AG04450 (cell line): ENCODE data around the gene PTPRE. TPM values are rescaled to one million over a fixed set of nuclear protein-coding genes. Genes with fewer than 3 reads are reported as not detected.

Experiments used
- CTCF ChIA-PET: fragments of 300-600, 350-600 bp; formaldehyde crosslinking; extraction: SDS; loops from one replicate; lab custom pipeline; 2022; ENCODE audit warnings: antibody characterized with exemption, inconsistent platforms; lab: Charles Lee
- POLR2A ChIA-PET: fragments of 350-600 bp; formaldehyde crosslinking; extraction: SDS; loops from one replicate; lab custom pipeline; 2021; ENCODE audit warnings: antibody characterized with exemption, inconsistent platforms; lab: Yijun Ruan, JAX
- DNase-seq: peaks from one replicate; pipeline ENCODE4 v3.0.0-alpha.2; 2011; ENCODE audit warnings: low read depth, low spot score
- H3K27ac ChIP-seq: one replicate; pipeline ENCODE4 v1.5.1; 2012; ENCODE audit warnings: low read depth, low read length, control low read depth
- H3K27me3 ChIP-seq: one replicate; pipeline ENCODE4 v1.6.0; 2012; ENCODE audit warnings: low read length; ENCODE audit not compliant: control insufficient read depth, insufficient read depth
- H3K4me3 ChIP-seq: 2 replicates; pipeline ENCODE4 v1.5.1; 2011; ENCODE audit warnings: mild to moderate bottlenecking, low read depth, low read length, control low read depth
- H3K9me3 ChIP-seq: 2 replicates; pipeline ENCODE4 v1.5.1; 2012; ENCODE audit warnings: low read length; ENCODE audit not compliant: control insufficient read depth, insufficient read depth
- polyA plus RNA-seq: library from polyadenylated mRNA; depleted of rRNA; stranded (reverse); fragments of >200 nt; gene quantifications from 2 replicates; pipeline ENCODE4 v1.2.3, GENCODE V29; 2011
- TF ChIP-seq, protein P1 (sequence below): IDR thresholded peaks from 2 replicates; pipeline ENCODE4 v1.5.1; 2011; ENCODE audit warnings: low read depth, low read length, control low read depth, inconsistent platforms

The PTPRE gene
- polyA plus RNA-seq, 1 experiment, result 0.38 TPM

GRCh38 chr10:127920306-127921074 lies 13.6 kb downstream of the PTPRE start:
- Histone ChIP-seq H3K9me3 (peaks cover 30% of the 10 kb centered on the region), H3K4me3 (no peak overlapping the region), H3K27me3 (no peaks in the 10 kb centered on the region), H3K27ac (no peak overlapping the region)
- DNase-seq, result no peak
- CTCF ChIA-PET, result interaction anchor here (0.6 kb wide), 1 partner anchor 117 kb away, joined by 4 read pairs; no protein-coding TSS in a partner anchor
- POLR2A ChIA-PET, result no interaction called here
- TF ChIP-seq, protein P1, sequence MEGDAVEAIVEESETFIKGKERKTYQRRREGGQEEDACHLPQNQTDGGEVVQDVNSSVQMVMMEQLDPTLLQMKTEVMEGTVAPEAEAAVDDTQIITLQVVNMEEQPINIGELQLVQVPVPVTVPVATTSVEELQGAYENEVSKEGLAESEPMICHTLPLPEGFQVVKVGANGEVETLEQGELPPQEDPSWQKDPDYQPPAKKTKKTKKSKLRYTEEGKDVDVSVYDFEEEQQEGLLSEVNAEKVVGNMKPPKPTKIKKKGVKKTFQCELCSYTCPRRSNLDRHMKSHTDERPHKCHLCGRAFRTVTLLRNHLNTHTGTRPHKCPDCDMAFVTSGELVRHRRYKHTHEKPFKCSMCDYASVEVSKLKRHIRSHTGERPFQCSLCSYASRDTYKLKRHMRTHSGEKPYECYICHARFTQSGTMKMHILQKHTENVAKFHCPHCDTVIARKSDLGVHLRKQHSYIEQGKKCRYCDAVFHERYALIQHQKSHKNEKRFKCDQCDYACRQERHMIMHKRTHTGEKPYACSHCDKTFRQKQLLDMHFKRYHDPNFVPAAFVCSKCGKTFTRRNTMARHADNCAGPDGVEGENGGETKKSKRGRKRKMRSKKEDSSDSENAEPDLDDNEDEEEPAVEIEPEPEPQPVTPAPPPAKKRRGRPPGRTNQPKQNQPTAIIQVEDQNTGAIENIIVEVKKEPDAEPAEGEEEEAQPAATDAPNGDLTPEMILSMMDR, result no peak

DNA sequence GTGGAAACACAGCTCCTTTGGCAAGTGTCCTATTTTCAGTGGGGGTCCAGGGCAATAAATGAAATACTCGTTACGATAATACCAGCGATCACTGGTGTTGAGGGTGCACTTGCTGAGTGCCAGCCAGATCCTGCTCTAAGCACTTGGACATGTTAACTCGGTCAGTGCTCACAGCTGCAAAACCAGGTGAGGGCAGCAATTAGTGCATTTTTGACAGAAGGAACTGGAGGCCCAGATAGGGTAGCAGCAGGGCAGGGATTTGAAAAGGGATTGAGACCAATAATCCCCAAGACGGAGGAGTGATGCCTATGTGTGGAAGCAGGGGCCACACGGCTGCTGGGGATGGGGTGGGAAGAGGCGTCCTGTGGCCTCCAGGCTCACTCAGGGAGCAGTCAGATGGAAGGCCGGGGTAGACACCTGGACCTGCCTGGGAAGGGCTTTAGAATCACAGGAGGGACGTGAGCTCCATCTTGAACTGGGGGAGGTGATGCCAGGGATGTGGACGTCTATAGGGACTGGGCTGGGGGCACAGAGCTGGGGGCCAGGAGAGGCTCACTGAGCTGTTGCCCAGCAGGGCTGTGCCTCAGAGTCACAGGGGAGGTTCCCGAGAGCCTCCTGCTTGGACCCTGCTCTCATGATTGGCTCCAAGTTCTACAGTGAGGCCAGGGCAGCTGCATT lies 14.3 kb downstream of the PTPRE start:
- ChIA-PET CTCF (no interaction called here), POLR2A (no interaction called here)
- Histone ChIP-seq H3K4me3 (no peak overlapping the region), H3K9me3 (peaks cover 30% of the 10 kb centered on the region), H3K27me3 (no peaks in the 10 kb centered on the region), H3K27ac (no peak overlapping the region)
- TF ChIP-seq, protein P1, result no peak
- no peak for DNase-seq

DNA sequence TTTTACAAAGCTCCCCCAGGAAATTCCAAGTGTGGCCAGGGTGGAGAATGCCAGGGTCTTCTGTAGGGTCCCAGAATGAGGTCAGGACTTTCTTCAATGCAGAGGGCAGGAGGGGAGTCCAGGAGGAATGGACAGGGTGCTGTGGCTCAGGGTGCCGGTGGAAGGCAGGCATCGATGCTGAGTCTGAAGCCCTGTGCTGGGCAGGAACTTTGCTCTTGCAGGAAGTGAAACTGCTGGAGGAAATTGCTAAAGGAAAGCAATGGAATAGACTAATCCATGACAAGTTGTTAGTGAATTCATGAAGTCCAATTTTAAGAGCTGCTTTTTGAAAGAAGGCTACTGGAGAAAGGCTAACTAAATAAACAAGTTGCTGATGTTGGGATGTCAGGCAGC lies 14.8 kb downstream of the PTPRE start:
- Histone ChIP-seq H3K4me3 (no peak overlapping the region), H3K27ac (no peak overlapping the region), H3K9me3 (peaks cover 26% of the 10 kb centered on the region), H3K27me3 (no peaks in the 10 kb centered on the region)
- DNase-seq, result no peak
- TF ChIP-seq, protein P1, result no peak
- ChIA-PET CTCF (no interaction called here), POLR2A (no interaction called here)

- no peaks in the 10 kb centered on the region for H3K27me3 ChIP-seq
- ChIA-PET CTCF (no interaction called here), POLR2A (no interaction called here)
- no peak for DNase-seq
- peaks cover 21% of the 10 kb centered on the region for H3K9me3 ChIP-seq
- TF ChIP-seq, protein P1, result no peak
- no peak overlapping the region for H3K27ac ChIP-seq
- H3K4me3 ChIP-seq, result no peak overlapping the region
Observed at GRCh38 chr10:127922206-127922605, 15.3 kb downstream of the PTPRE start.
